ENCODE results near the gene MEG3.

Gene MEG3

DNA sequence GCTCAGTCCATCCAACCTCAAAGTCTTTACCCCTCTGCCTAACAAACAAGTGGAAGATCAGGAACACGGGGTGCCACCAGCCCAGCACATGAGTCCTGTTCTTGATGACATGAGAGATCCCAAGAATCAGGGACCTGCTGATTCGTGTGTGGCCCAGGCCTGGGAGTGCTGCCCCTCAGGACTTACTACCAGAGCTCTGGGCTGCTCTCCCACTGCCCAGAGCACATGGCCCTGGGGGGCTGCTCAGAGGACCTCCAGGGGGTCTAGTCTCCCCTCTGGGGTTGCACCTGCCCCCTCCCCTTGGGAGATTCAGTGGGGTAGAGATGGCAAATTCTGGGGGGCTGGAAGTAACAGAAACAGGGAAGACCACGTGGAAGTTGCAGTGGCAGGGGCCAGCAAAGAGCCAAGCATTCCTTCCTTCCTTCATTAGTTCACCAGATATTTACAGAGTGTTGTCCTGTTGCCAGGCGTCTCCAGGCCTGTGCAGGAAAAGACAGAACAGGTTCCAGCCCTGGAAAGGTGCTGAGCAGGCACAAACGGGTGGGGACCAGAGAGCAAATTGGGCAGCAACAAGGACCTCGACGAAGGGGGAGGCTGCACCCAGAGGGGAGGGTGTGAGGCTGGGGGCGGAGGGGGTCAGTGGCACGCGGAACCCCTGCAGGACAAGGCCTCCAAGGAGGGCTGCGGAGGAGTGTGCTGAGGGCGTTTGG is 45.1 kb upstream of the MEG3 start:
- no peaks in the 10 kb centered on the region for H3K4me1 ChIP-seq (ENCODE audit: low read depth, poor library complexity, severe bottlenecking)
- no peaks in the 10 kb centered on the region for H3K36me3 ChIP-seq (ENCODE audit: insufficient read depth)
- H3K4me3 ChIP-seq (IDR thresholded peaks at IDR 0.05; ENCODE audit: insufficient read depth, low read depth, low read length), result no peak overlapping the region
- no peaks in the 10 kb centered on the region for H3K79me2 ChIP-seq (ENCODE audit: insufficient read depth, low read depth)
- no peak overlapping the region for H3K9ac ChIP-seq
- TF ChIP-seq, protein P1, sequence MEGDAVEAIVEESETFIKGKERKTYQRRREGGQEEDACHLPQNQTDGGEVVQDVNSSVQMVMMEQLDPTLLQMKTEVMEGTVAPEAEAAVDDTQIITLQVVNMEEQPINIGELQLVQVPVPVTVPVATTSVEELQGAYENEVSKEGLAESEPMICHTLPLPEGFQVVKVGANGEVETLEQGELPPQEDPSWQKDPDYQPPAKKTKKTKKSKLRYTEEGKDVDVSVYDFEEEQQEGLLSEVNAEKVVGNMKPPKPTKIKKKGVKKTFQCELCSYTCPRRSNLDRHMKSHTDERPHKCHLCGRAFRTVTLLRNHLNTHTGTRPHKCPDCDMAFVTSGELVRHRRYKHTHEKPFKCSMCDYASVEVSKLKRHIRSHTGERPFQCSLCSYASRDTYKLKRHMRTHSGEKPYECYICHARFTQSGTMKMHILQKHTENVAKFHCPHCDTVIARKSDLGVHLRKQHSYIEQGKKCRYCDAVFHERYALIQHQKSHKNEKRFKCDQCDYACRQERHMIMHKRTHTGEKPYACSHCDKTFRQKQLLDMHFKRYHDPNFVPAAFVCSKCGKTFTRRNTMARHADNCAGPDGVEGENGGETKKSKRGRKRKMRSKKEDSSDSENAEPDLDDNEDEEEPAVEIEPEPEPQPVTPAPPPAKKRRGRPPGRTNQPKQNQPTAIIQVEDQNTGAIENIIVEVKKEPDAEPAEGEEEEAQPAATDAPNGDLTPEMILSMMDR (conservative IDR thresholded peaks at IDR 0.05; ENCODE audit: low read depth, low read length), result no peak
- peaks cover 40% of the 10 kb centered on the region; the same call in 1 of the 2 replicates for H3K27me3 ChIP-seq (ENCODE audit: insufficient read depth, low read depth)
- H2AFZ ChIP-seq (ENCODE audit: low read depth), result no peak overlapping the region
- H3K4me2 ChIP-seq, result no peak overlapping the region
- no peak overlapping the region for H3K27ac ChIP-seq
- no peaks in the 10 kb centered on the region for H4K20me1 ChIP-seq (ENCODE audit: insufficient read depth)

DNA sequence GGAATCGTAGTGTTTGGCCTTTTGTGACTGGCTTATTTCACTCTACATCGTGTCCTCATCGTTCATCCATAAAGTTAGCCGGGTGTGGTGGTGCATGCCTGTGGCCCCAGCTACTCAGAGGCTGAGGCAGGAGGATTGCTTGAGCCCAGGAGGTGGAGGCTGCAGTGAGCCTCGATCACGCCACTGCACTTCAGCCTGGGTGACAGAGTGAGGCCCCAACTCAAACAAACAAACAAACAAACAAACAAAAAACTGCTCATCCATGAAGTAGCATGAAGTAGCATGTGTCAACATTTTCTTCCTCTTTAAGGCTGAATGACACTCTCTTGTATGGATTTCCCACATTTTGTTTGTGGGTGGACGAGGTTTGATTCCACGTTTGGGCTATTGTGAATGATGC is 44.0 kb upstream of the MEG3 start:
- Histone ChIP-seq H4K20me1 (ENCODE audit: insufficient read depth) (no peaks in the 10 kb centered on the region), H3K9ac (no peak overlapping the region), H3K4me2 (no peak overlapping the region), H3K4me1 (ENCODE audit: low read depth, poor library complexity, severe bottlenecking) (no peaks in the 10 kb centered on the region), H3K27ac (no peak overlapping the region), H3K4me3 (IDR thresholded peaks at IDR 0.05; ENCODE audit: insufficient read depth, low read depth, low read length) (no peak overlapping the region), H3K79me2 (ENCODE audit: insufficient read depth, low read depth) (no peaks in the 10 kb centered on the region), H2AFZ (ENCODE audit: low read depth) (no peak overlapping the region), H3K27me3 (ENCODE audit: insufficient read depth, low read depth) (peaks cover 40% of the 10 kb centered on the region; the same call in 1 of the 2 replicates), H3K36me3 (ENCODE audit: insufficient read depth) (no peaks in the 10 kb centered on the region)
- TF ChIP-seq, protein P1 (conservative IDR thresholded peaks at IDR 0.05; ENCODE audit: low read depth, low read length), result no peak

DNA sequence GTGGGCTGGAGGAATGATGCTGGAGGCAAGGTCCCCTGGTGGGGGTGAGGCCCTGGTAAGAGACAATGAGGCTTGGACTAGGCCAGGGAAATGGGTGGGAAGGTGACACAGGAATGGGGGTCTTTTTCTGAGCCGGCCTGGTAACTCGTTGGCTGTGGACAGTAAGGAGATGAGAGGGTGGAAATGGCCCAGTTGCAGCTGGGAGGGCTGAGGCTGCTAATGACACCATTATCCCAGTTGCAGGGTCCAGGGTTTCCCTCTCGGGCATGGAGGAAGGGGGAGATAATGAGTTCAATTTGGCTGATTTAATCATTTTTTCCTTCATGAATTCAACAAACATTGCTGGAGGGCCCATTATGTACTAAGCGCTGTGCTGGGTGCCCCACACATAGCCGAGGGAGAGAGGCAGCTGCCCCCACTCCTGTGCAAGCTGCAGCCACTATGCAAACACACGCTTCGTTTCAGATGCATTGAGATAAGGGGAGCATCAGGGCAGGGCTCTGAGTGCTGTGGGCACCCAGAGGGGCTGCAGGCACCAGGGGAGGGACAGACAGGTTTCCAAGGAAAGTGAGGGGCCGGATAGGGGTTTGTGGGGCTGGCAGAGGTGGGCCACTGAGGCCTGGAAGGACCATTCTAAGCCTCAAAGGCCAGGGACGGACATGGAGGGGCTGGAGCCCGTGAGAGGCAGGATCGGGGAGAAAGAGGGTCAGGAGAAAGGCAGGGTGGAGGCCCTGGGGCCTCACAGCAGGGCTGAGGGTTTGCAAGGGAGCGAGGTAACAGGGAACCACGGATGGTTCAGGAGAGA is 43.2 kb upstream of the MEG3 start:
- H3K4me1 ChIP-seq (ENCODE audit: low read depth, poor library complexity, severe bottlenecking), result no peaks in the 10 kb centered on the region
- no peak overlapping the region for H2AFZ ChIP-seq (ENCODE audit: low read depth)
- H3K36me3 ChIP-seq (ENCODE audit: insufficient read depth), result no peaks in the 10 kb centered on the region
- no peak overlapping the region for H3K4me2 ChIP-seq
- H4K20me1 ChIP-seq (ENCODE audit: insufficient read depth), result no peaks in the 10 kb centered on the region
- no peak overlapping the region for H3K9ac ChIP-seq
- no peak overlapping the region for H3K27ac ChIP-seq
- H3K79me2 ChIP-seq (ENCODE audit: insufficient read depth, low read depth), result no peaks in the 10 kb centered on the region
- H3K27me3 ChIP-seq (ENCODE audit: insufficient read depth, low read depth), result peaks cover 33% of the 10 kb centered on the region; the same call in 1 of the 2 replicates
- TF ChIP-seq, protein P1 (conservative IDR thresholded peaks at IDR 0.05; ENCODE audit: low read depth, low read length), result no peak
- no peak overlapping the region for H3K4me3 ChIP-seq (IDR thresholded peaks at IDR 0.05; ENCODE audit: insufficient read depth, low read depth, low read length)

DNA sequence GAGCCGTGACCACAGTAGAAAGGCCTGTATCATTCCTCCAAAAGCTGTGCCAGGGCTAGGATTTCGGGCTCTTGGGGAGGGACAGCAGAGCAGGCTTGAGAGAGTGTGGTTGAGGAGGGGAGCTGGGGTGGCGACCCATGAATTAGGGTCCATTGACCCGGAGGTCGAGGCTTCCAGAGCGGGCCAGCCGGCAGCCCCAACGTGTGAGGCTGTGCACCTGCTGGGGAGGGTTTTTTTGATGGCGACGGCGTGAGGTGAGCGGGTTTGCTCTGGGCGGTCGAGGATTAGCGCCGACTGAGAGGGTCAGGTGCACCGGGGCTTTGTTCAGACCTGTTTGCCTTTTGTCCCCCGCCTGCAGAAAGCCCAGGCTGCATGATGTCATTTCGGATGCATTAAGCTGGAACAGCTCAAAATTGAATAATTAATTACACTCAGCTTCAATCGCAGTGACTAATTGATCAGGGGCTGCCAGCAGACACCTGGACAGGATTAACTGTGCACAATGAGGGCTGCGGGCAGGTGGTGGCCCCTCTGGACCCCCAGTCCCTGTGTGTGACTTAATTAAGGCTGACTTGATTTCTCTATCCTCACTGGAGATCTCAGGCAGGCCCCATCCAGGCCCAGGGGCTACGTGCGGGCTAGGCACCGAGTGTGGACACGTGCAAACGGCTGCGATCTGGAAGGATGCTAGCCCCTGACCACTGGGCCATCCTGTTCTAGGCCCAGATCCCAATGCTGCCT is 42.1 kb upstream of the MEG3 start:
- no peaks in the 10 kb centered on the region for H4K20me1 ChIP-seq (ENCODE audit: insufficient read depth)
- no peaks in the 10 kb centered on the region for H3K36me3 ChIP-seq (ENCODE audit: insufficient read depth)
- H3K4me2 ChIP-seq, result no peak overlapping the region
- no peak overlapping the region for H3K27ac ChIP-seq
- H2AFZ ChIP-seq (ENCODE audit: low read depth), result no peak overlapping the region
- peaks cover 22% of the 10 kb centered on the region; the same call in 1 of the 2 replicates for H3K27me3 ChIP-seq (ENCODE audit: insufficient read depth, low read depth)
- TF ChIP-seq, protein P1 (conservative IDR thresholded peaks at IDR 0.05; ENCODE audit: low read depth, low read length), result no peak
- H3K4me1 ChIP-seq (ENCODE audit: low read depth, poor library complexity, severe bottlenecking), result no peaks in the 10 kb centered on the region
- no peaks in the 10 kb centered on the region for H3K79me2 ChIP-seq (ENCODE audit: insufficient read depth, low read depth)
- no peak overlapping the region for H3K4me3 ChIP-seq (IDR thresholded peaks at IDR 0.05; ENCODE audit: insufficient read depth, low read depth, low read length)
- no peak overlapping the region for H3K9ac ChIP-seq
